Natural killer cell (primary cell): ENCODE measurements around the gene OSBPL9. TPM values are rescaled to one million over a fixed set of nuclear protein-coding genes. Genes with fewer than 3 reads are reported as not detected.

Source experiments
- ATAC-seq, 3 donors: fragments of 150-1000 bp in 2 of 3; fragments of 200-7000 bp in 1 of 3; cut with Tn5 transposase; 1 replicate in 1 of 3; 2 replicates in 2 of 3; pipeline ENCODE4 v1.10.0; 2021; ENCODE audit warnings: mild to moderate bottlenecking in 2 of 3, moderate library complexity in 2 of 3
- DNase-seq, 2 donors: peaks; one replicate each; pipeline versions ENCODE4 v3.0.0 to v3.0.0-alpha.2; 2013 to 2021; ENCODE audit warnings: mixed read lengths in 1 of 2
- H3K27ac ChIP-seq: one replicate; pipeline ENCODE4 v1.5.1; 2013; ENCODE audit warnings: mild to moderate bottlenecking, low read length
- H3K27me3 ChIP-seq: one replicate; pipeline ENCODE4 v1.6.1; 2013; ENCODE audit warnings: low read length; ENCODE audit not compliant: control insufficient read depth, insufficient read depth
- H3K36me3 ChIP-seq: one replicate; pipeline ENCODE4 v1.6.1; 2013; ENCODE audit warnings: low read length; ENCODE audit not compliant: control insufficient read depth, insufficient read depth
- H3K4me1 ChIP-seq: one replicate; pipeline ENCODE4 v1.6.1; 2013; ENCODE audit warnings: low read length; ENCODE audit not compliant: control insufficient read depth, insufficient read depth
- H3K4me3 ChIP-seq: one replicate; pipeline ENCODE4 v1.5.1; 2013; ENCODE audit warnings: low read length
- H3K9me3 ChIP-seq: one replicate; pipeline ENCODE4 v1.6.1; 2013; ENCODE audit warnings: low read length; ENCODE audit not compliant: control insufficient read depth, insufficient read depth
- H3K27ac Mint-ChIP-seq, 2 donors: one replicate each; pipeline ENCODE4 v1.8.0; 2022; ENCODE audit warnings: mild to moderate bottlenecking in 2 of 2, mixed read lengths in 2 of 2, moderate library complexity in 1 of 2
- H3K27me3 Mint-ChIP-seq, 2 donors: one replicate each; pipeline ENCODE4 v1.8.0; 2022; ENCODE audit warnings: low read depth in 2 of 2, mixed read lengths in 2 of 2
- H3K36me3 Mint-ChIP-seq: one replicate; pipeline ENCODE4 v1.8.0; 2022; ENCODE audit warnings: mixed read lengths
- H3K4me1 Mint-ChIP-seq, 2 donors: one replicate each; pipeline ENCODE4 v1.8.0; 2022; ENCODE audit warnings: mixed read lengths in 2 of 2
- H3K4me3 Mint-ChIP-seq: one replicate; pipeline ENCODE4 v1.8.0; 2022; ENCODE audit warnings: mild to moderate bottlenecking, moderate library complexity, mixed read lengths
- H3K9me3 Mint-ChIP-seq, 2 donors: one replicate each; pipeline ENCODE4 v1.8.0; 2022; ENCODE audit warnings: mixed read lengths in 2 of 2
- CTCF ChIP-seq: fragments of 200-600 bp; IDR thresholded peaks from one replicate; pipeline ENCODE4 v1.8.0; 2022; ENCODE audit warnings: antibody characterized with exemption
- WGBS: methylation state at CpG from one replicate; pipeline ENCODE4 v1.1.7; 2013; ENCODE audit warnings: missing lambda C conversion rate; ENCODE audit not compliant: insufficient coverage; 5-methylcytosine and 5-hydroxymethylcytosine counted together
- intact Hi-C: fragments of 100-400 bp; cut with micrococcal nuclease; formaldehyde crosslinking; loops from one replicate; pipeline ENCODE4 v1.14.2; 2022
- total RNA-seq, 4 donors: library from RNA; stranded (reverse); fragments of 120-200 nt in 1 of 4; gene quantifications; one replicate each; pipeline versions ENCODE4 v1.2.3 to v1.2.4, GENCODE V29; 2013 to 2022

Gene OSBPL9
- total RNA-seq, 3 donors from 2014 or later (not counting 1 experiment from before 2014, with no cell fraction given), result 53.0 to 72.6 (median 62.0) TPM

GRCh38 chr1:51651552-51651942 lies 34.7 kb downstream of the OSBPL9 start:
- intact Hi-C loops, result no loop called here
- peaks cover 12 to 20% of the 10 kb centered on the region in 2 donors for H3K4me1 Mint-ChIP-seq

GRCh38 chr1:51652599-51652998 lies 35.7 kb downstream of the OSBPL9 start:
- DNase-seq (no peak), ATAC-seq (no peak)
- no peaks in the 10 kb centered on the region for H3K27me3 Mint-ChIP-seq
- no peak overlapping the region for H3K27ac Mint-ChIP-seq
- Histone ChIP-seq H3K36me3 (peaks cover 7% of the 10 kb centered on the region), H3K27me3 (no peaks in the 10 kb centered on the region), H3K4me3 (no peak overlapping the region), H3K27ac (no peak overlapping the region), H3K9me3 (no peaks in the 10 kb centered on the region), H3K4me1 (no peaks in the 10 kb centered on the region)
- H3K36me3 Mint-ChIP-seq, result no peaks in the 10 kb centered on the region
- no peak for TF ChIP-seq CTCF
- no peaks in the 10 kb centered on the region for H3K9me3 Mint-ChIP-seq
- H3K4me1 Mint-ChIP-seq, result peaks cover 12 to 20% of the 10 kb centered on the region in 2 donors
- intact Hi-C loops, result no loop called here
- H3K4me3 Mint-ChIP-seq, result no peak overlapping the region

More at GRCh38 chr1:51651552-51651942, 34.7 kb downstream of the OSBPL9 start:
- Mint-ChIP-seq H3K27me3 (no peaks in the 10 kb centered on the region), H3K36me3 (no peaks in the 10 kb centered on the region), H3K9me3 (no peaks in the 10 kb centered on the region), H3K4me3 (no peak overlapping the region), H3K27ac (no peak overlapping the region)
- Histone ChIP-seq H3K4me1 (no peaks in the 10 kb centered on the region), H3K27ac (no peak overlapping the region), H3K27me3 (no peaks in the 10 kb centered on the region), H3K9me3 (peaks cover 1% of the 10 kb centered on the region), H3K36me3 (peaks cover 7% of the 10 kb centered on the region), H3K4me3 (no peak overlapping the region)
- ATAC-seq (no peak), DNase-seq (no peak)
- no peak for TF ChIP-seq CTCF
- 100% methylated on average over 3 of the region's 3 CpGs for WGBS

GRCh38 chr1:51653127-51653526 lies 36.2 kb downstream of the OSBPL9 start:
- H3K4me1 Mint-ChIP-seq, result peaks cover 9 to 20% of the 10 kb centered on the region in 2 donors
- Histone ChIP-seq H3K27me3 (no peaks in the 10 kb centered on the region), H3K9me3 (no peaks in the 10 kb centered on the region), H3K36me3 (peaks cover 7% of the 10 kb centered on the region), H3K4me1 (no peaks in the 10 kb centered on the region), H3K4me3 (no peak overlapping the region), H3K27ac (no peak overlapping the region)
- intact Hi-C loops, result no loop called here
- no peak overlapping the region for H3K27ac Mint-ChIP-seq
- no peak overlapping the region for H3K4me3 Mint-ChIP-seq
- ATAC-seq (no peak), DNase-seq (no peak)
- TF ChIP-seq CTCF, result no peak
- H3K36me3 Mint-ChIP-seq, result no peaks in the 10 kb centered on the region
- H3K9me3 Mint-ChIP-seq, result no peaks in the 10 kb centered on the region
- H3K27me3 Mint-ChIP-seq, result no peaks in the 10 kb centered on the region

- Histone ChIP-seq H3K9me3 (no peaks in the 10 kb centered on the region), H3K36me3 (peaks cover 7% of the 10 kb centered on the region), H3K27me3 (no peaks in the 10 kb centered on the region), H3K4me1 (no peaks in the 10 kb centered on the region), H3K4me3 (no peak overlapping the region), H3K27ac (no peak overlapping the region)
- no peaks in the 10 kb centered on the region for H3K9me3 Mint-ChIP-seq
- no peak for ATAC-seq
- intact Hi-C loops, result no loop called here
- H3K4me1 Mint-ChIP-seq, result peaks cover 9 to 16% of the 10 kb centered on the region in 2 donors
- H3K27ac Mint-ChIP-seq, result no peak overlapping the region
- no peak for TF ChIP-seq CTCF
- DNase-seq, result no peak
- no peak overlapping the region for H3K4me3 Mint-ChIP-seq
- 100% methylated on average over 1 of the region's 1 CpG for WGBS
- no peaks in the 10 kb centered on the region for H3K27me3 Mint-ChIP-seq
- no peaks in the 10 kb centered on the region for H3K36me3 Mint-ChIP-seq
Measured at GRCh38 chr1:51654000-51654399, 37.1 kb downstream of the OSBPL9 start.
